ENCODE data around the gene TNIP3. TPM values are rescaled to one million over a fixed set of nuclear protein-coding genes. Genes with fewer than 3 reads are reported as not detected.

Gene TNIP3
- total RNA-seq, 1 donor from 2014 or later = 20.9 TPM

DNA sequence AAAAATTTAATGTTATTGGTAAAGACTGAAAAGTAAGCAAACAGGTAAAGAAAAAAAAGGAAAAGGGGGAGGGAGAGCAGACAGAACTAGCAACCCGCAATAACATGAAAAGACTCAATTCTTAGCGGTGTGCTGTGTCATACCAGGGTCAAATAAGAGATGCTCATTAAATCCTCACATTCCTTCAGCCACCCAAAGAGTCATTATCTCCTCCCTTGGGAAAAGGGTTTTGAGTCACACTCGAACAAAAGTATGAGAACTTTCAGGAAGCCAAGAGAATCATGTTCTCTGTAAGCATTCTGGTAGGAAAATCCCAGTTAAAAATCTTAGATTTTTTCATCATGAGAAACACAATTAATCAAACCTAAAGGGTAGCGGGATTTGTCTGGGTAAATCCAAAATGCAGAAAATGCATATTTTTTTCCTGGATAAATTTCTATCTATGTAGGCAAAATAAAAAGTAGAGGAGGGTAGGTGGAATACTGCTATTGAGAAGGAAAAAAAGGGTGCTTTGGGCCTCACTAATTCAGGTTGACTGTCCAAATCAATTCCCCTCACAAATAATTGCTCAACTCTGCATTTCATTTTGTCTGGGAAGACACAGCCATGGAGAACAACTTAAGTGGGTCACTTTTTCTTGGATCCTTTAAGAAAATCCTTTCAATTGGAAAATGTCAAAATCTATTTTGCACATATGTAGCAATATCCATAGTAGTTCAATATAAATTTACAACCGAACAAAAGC is 23.2 kb downstream of the TNIP3 start:
- intact Hi-C loops (cut with micrococcal nuclease) = no loop called here
- no peak overlapping the region for H3K4me3 Mint-ChIP-seq
- DNase-seq = no peak
- H3K4me1 Mint-ChIP-seq = peaks cover 41% of the 10 kb centered on the region
- no peak overlapping the region for H3K27ac Mint-ChIP-seq
- H3K9me3 Mint-ChIP-seq = no peaks in the 10 kb centered on the region
- H3K27me3 Mint-ChIP-seq = peaks cover 2% of the 10 kb centered on the region
- peaks cover 25% of the 10 kb centered on the region for H3K36me3 Mint-ChIP-seq (ENCODE audit: low read depth)

GRCh38 chr4:121139533-121140222 is 24.4 kb downstream of the TNIP3 start:
- Mint-ChIP-seq H3K4me1 (peaks cover 45% of the 10 kb centered on the region), H3K36me3 (ENCODE audit: low read depth) (peaks cover 33% of the 10 kb centered on the region), H3K4me3 (peak overlapping the region; percentile 26), H3K9me3 (peaks cover 4% of the 10 kb centered on the region), H3K27me3 (peaks cover 1% of the 10 kb centered on the region), H3K27ac (peak overlapping the region; percentile 78)
- intact Hi-C loops (cut with micrococcal nuclease) = loop anchor here (2.0 to 5.0 kb wide), 2 partner anchors 41 to 118 kb away; no protein-coding TSS in a partner anchor
- no peak for DNase-seq

- intact Hi-C loops (cut with micrococcal nuclease) = loop anchor here (1.0 to 5.0 kb wide), 5 partner anchors 12 to 119 kb away; no protein-coding TSS in a partner anchor
- Mint-ChIP-seq H3K4me3 (peak overlapping the region; percentile 39), H3K9me3 (peaks cover 5% of the 10 kb centered on the region), H3K4me1 (peaks cover 39% of the 10 kb centered on the region), H3K27ac (peak overlapping the region; percentile 61), H3K36me3 (ENCODE audit: low read depth) (peaks cover 31% of the 10 kb centered on the region), H3K27me3 (peaks cover 2% of the 10 kb centered on the region)
- peak; percentile 72 for DNase-seq
Observed at GRCh38 chr4:121138039-121138825, 25.9 kb downstream of the TNIP3 start.

- Mint-ChIP-seq H3K27ac (no peak overlapping the region), H3K4me3 (no peak overlapping the region), H3K4me1 (peaks cover 31% of the 10 kb centered on the region), H3K27me3 (peaks cover 2% of the 10 kb centered on the region), H3K36me3 (ENCODE audit: low read depth) (peaks cover 18% of the 10 kb centered on the region), H3K9me3 (peaks cover 9% of the 10 kb centered on the region)
- intact Hi-C loops (cut with micrococcal nuclease) = no loop called here
- no peak for DNase-seq
Observed at GRCh38 chr4:121130326-121130660, 33.8 kb downstream of the TNIP3 start.

DNA sequence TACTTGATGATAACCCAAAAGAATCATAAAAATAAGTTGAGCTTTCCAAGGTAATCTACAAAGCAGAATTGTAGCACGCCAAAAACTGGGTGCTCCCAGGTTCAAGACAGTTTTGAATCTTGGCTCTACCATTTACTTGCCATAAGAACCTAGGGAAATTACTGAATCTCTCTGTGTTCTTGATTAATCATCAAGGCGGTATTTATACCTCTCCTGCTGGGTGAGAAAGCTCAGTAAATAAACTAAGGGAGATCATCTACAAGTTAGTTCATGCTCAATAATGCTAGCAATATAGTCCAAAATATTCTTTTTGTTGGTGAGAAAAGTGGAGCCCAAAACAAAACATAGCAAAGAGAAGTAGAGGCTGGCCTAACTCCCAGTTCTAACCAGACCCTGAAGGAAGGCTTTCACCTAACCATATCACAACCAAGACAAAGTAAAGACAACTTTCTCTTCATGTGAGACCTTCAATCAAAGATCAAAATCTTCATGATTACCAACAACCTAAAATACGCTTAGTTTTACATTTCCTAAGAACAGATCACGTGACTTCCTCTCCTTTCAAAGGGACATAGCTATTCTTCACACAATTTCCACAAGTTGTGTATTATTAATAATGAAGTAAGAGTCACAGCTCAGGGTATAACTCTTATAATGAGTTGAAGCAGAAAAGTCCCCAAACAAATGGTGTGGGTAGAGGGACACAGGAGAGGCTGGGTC is 34.4 kb downstream of the TNIP3 start:
- H3K27ac Mint-ChIP-seq = no peak overlapping the region
- peaks cover 5% of the 10 kb centered on the region for H3K9me3 Mint-ChIP-seq
- no peak overlapping the region for H3K4me3 Mint-ChIP-seq
- peaks cover 2% of the 10 kb centered on the region for H3K27me3 Mint-ChIP-seq
- DNase-seq = no peak
- H3K4me1 Mint-ChIP-seq = peaks cover 30% of the 10 kb centered on the region
- H3K36me3 Mint-ChIP-seq (ENCODE audit: low read depth) = peaks cover 14% of the 10 kb centered on the region
- intact Hi-C loops (cut with micrococcal nuclease) = no loop called here

DNA sequence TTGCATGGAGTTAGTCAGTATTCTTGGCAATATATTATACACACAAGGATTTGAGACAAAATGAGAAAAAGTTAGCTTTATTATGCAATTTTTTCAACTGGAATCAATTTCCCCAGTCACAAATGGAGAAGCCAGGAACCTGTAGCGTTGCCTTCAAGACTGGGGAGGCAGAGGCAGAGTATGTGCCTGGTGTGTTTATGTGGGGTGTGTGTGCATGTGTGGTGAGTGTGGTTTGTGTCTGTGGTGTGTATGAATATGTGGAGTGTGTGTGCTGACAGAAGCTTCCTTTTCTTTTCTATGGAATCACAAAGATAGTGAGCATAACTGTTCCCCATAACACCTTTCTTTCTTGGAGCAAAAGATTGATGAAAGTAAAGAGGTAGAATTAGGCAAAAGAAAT is 37.0 kb downstream of the TNIP3 start:
- no peak overlapping the region for H3K4me3 Mint-ChIP-seq
- H3K4me1 Mint-ChIP-seq = peaks cover 27% of the 10 kb centered on the region
- H3K27me3 Mint-ChIP-seq = no peaks in the 10 kb centered on the region
- intact Hi-C loops (cut with micrococcal nuclease) = no loop called here
- peaks cover 14% of the 10 kb centered on the region for H3K36me3 Mint-ChIP-seq (ENCODE audit: low read depth)
- peaks cover 4% of the 10 kb centered on the region for H3K9me3 Mint-ChIP-seq
- no peak overlapping the region for H3K27ac Mint-ChIP-seq
- DNase-seq = no peak

GRCh38 chr4:121126449-121127006 is 37.6 kb downstream of the TNIP3 start:
- H3K27me3 Mint-ChIP-seq = no peaks in the 10 kb centered on the region
- intact Hi-C loops (cut with micrococcal nuclease) = no loop called here

GRCh38 chr4:121125498-121125885 is 38.6 kb downstream of the TNIP3 start:
- no peak overlapping the region for H3K4me3 Mint-ChIP-seq
- H3K9me3 Mint-ChIP-seq = peaks cover 4% of the 10 kb centered on the region
- H3K36me3 Mint-ChIP-seq (ENCODE audit: low read depth) = peaks cover 14% of the 10 kb centered on the region
- no peak for DNase-seq
- peaks cover 27% of the 10 kb centered on the region for H3K4me1 Mint-ChIP-seq
- no peaks in the 10 kb centered on the region for H3K27me3 Mint-ChIP-seq
- no peak overlapping the region for H3K27ac Mint-ChIP-seq
- intact Hi-C loops (cut with micrococcal nuclease) = no loop called here

More at GRCh38 chr4:121126449-121127006, 37.6 kb downstream of the TNIP3 start:
- H3K27ac Mint-ChIP-seq = no peak overlapping the region
- peaks cover 27% of the 10 kb centered on the region for H3K4me1 Mint-ChIP-seq
- DNase-seq = no peak
- peaks cover 4% of the 10 kb centered on the region for H3K9me3 Mint-ChIP-seq
- H3K36me3 Mint-ChIP-seq (ENCODE audit: low read depth) = peaks cover 14% of the 10 kb centered on the region
- no peak overlapping the region for H3K4me3 Mint-ChIP-seq

GRCh38 chr4:121122661-121123060 is 41.5 kb downstream of the TNIP3 start:
- H3K27me3 Mint-ChIP-seq = no peaks in the 10 kb centered on the region
- DNase-seq = no peak
- H3K4me1 Mint-ChIP-seq = peaks cover 31% of the 10 kb centered on the region
- peaks cover 5% of the 10 kb centered on the region for H3K36me3 Mint-ChIP-seq (ENCODE audit: low read depth)
- H3K9me3 Mint-ChIP-seq = no peaks in the 10 kb centered on the region
- H3K27ac Mint-ChIP-seq = no peak overlapping the region
- no peak overlapping the region for H3K4me3 Mint-ChIP-seq
- intact Hi-C loops (cut with micrococcal nuclease) = no loop called here

- Mint-ChIP-seq H3K27ac (no peak overlapping the region), H3K4me1 (peaks cover 14% of the 10 kb centered on the region), H3K27me3 (no peaks in the 10 kb centered on the region), H3K36me3 (ENCODE audit: low read depth) (no peaks in the 10 kb centered on the region), H3K9me3 (no peaks in the 10 kb centered on the region), H3K4me3 (no peak overlapping the region)
- intact Hi-C loops (cut with micrococcal nuclease) = no loop called here
- DNase-seq = no peak
Observed at GRCh38 chr4:121119715-121120114, 44.4 kb downstream of the TNIP3 start.

- Mint-ChIP-seq H3K4me3 (no peak overlapping the region), H3K27ac (no peak overlapping the region), H3K9me3 (no peaks in the 10 kb centered on the region), H3K4me1 (peaks cover 22% of the 10 kb centered on the region), H3K27me3 (no peaks in the 10 kb centered on the region), H3K36me3 (ENCODE audit: low read depth) (no peaks in the 10 kb centered on the region)
- no peak for DNase-seq
- intact Hi-C loops (cut with micrococcal nuclease) = no loop called here
Observed at GRCh38 chr4:121118344-121118743, 45.8 kb downstream of the TNIP3 start.

DNA sequence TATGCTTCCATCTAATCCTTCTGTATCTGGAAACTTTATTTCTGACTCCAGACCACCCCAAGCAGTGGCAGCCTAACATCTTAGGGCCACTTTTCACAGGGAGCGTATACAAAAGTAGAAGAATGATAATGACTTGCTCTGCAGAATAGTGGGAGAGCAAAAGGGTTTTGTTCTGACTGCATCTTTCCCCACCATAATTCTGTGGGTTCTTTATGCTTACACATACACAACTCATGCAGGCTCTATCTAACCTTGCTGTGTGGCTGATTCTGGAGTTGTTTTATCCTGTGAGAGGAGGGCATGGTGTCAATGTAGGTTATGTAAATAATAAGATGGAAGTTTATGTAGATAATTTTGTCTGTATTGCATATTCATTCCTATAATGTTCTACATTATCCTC is 49.4 kb downstream of the TNIP3 start:
- no peak for DNase-seq
- no peak overlapping the region for H3K4me3 Mint-ChIP-seq
- peaks cover 13% of the 10 kb centered on the region for H3K27me3 Mint-ChIP-seq
- H3K27ac Mint-ChIP-seq = no peak overlapping the region
- H3K9me3 Mint-ChIP-seq = no peaks in the 10 kb centered on the region
- no peaks in the 10 kb centered on the region for H3K36me3 Mint-ChIP-seq (ENCODE audit: low read depth)
- intact Hi-C loops (cut with micrococcal nuclease) = loop anchor here (2.0 to 5.0 kb wide), 4 partner anchors 68 to 782 kb away; no protein-coding TSS in a partner anchor
- peaks cover 22% of the 10 kb centered on the region for H3K4me1 Mint-ChIP-seq

- Mint-ChIP-seq H3K36me3 (ENCODE audit: low read depth) (no peaks in the 10 kb centered on the region), H3K9me3 (no peaks in the 10 kb centered on the region), H3K27me3 (peaks cover 31% of the 10 kb centered on the region), H3K27ac (no peak overlapping the region), H3K4me3 (no peak overlapping the region), H3K4me1 (peaks cover 11% of the 10 kb centered on the region)
- no peak for DNase-seq
- intact Hi-C loops (cut with micrococcal nuclease) = loop anchor here (2.0 to 5.0 kb wide), 4 partner anchors 70 to 780 kb away; no protein-coding TSS in a partner anchor
Observed at GRCh38 chr4:121112530-121112929, 51.6 kb downstream of the TNIP3 start.

All from activated CD4-positive, alpha-beta T cell treated with anti-CD3 and anti-CD28 coated beads, Interleukin-2, amount 10 ng/mL, durations not matched to agents 24 days and 14 days (primary cell).